Body of pancreas (tissue), 4 donors: ENCODE results near the gene RFTN2.

Experiments
- CTCF ChIP-seq, 7 experiments: fragments of 450-650 bp in 4 of 7; fragments of 200-600 bp in 3 of 7; sonication (generic) in 3 of 7; IDR thresholded peaks; one replicate each; pipeline ENCODE4 v1.5.1; 2016 to 2019; ENCODE audit warnings: antibody characterized with exemption in 7 of 7
- POLR2A ChIP-seq, 3 donors: fragments of 450-650 bp; IDR thresholded peaks; one replicate each; pipeline ENCODE4 v1.6.1; 2016; ENCODE audit warnings: antibody characterized with exemption in 3 of 3, mild to moderate bottlenecking in 2 of 3

- TF ChIP-seq POLR2A (IDR thresholded peaks at IDR 0.05): no peak
- TF ChIP-seq CTCF (IDR thresholded peaks at IDR 0.05): no peak
These were observed 31.4 kb upstream of the RFTN2 start for GRCh38 chr2:197706839-197707207.
